Measurements from ENCODE around the gene CABCOCO1.

GRCh38 chr10:61613665-61614064 lies 49.1 kb upstream of the CABCOCO1 start:
- TF ChIP-seq POLR2A (IDR thresholded peaks at IDR 0.05): no peak
- no peak for TF ChIP-seq POLR2AphosphoS5 (IDR thresholded peaks at IDR 0.05)
- TF ChIP-seq CTCF (IDR thresholded peaks at IDR 0.05): no peak
- no peak for TF ChIP-seq EP300 (IDR thresholded peaks at IDR 0.05)

Data from sigmoid colon (tissue), 4 donors.